ENCODE measurements around the gene HADHB.
"Not testable (repeated sequence)": the region's sequence is repeated elsewhere in the genome, so short reads cannot be mapped to it uniquely, and the experiment has no call there.

The HADHB gene

DNA sequence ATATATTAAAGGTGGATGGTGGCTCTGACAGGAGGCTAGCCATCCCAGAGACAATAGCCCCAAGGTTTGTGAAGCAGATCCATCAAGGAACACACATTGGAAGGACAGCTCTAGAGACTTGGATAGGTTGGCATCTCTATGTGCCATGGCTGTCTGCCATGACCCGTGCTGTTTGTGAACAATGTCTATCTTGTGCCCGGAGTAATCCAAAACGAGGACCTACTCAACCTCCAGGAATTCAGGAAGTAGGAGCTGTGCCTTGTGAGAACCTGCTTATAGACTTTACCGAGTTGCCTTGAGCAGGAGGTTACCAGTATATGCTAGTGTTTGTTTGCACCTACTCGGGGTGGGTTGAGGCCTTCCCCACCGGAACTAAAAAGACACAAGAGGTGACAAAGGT is 58.1 kb downstream of the HADHB start:
- TF ChIP-seq, protein P1, sequence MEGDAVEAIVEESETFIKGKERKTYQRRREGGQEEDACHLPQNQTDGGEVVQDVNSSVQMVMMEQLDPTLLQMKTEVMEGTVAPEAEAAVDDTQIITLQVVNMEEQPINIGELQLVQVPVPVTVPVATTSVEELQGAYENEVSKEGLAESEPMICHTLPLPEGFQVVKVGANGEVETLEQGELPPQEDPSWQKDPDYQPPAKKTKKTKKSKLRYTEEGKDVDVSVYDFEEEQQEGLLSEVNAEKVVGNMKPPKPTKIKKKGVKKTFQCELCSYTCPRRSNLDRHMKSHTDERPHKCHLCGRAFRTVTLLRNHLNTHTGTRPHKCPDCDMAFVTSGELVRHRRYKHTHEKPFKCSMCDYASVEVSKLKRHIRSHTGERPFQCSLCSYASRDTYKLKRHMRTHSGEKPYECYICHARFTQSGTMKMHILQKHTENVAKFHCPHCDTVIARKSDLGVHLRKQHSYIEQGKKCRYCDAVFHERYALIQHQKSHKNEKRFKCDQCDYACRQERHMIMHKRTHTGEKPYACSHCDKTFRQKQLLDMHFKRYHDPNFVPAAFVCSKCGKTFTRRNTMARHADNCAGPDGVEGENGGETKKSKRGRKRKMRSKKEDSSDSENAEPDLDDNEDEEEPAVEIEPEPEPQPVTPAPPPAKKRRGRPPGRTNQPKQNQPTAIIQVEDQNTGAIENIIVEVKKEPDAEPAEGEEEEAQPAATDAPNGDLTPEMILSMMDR (IDR thresholded peaks at IDR 0.05) = no peak
- no peak overlapping the region for H3K4me3 ChIP-seq (ENCODE audit: low read depth, low read length)
- H3K9ac ChIP-seq = no peak overlapping the region
- no peaks in the 10 kb centered on the region for H3K79me2 ChIP-seq
- H2AFZ ChIP-seq = no peak overlapping the region
- no peaks in the 10 kb centered on the region for H3K36me3 ChIP-seq (ENCODE audit: control insufficient read depth, insufficient read depth, low read length)
- H3K4me1 ChIP-seq = peaks cover 6% of the 10 kb centered on the region
- H3K27me3 ChIP-seq (ENCODE audit: control insufficient read depth, insufficient read depth, low read length) = no peaks in the 10 kb centered on the region
- H3K4me2 ChIP-seq (ENCODE audit: low read length) = no peak overlapping the region
- no peaks in the 10 kb centered on the region for H3K9me3 ChIP-seq (ENCODE audit: control insufficient read depth, low read length)
- H3K27ac ChIP-seq = no peak overlapping the region

DNA sequence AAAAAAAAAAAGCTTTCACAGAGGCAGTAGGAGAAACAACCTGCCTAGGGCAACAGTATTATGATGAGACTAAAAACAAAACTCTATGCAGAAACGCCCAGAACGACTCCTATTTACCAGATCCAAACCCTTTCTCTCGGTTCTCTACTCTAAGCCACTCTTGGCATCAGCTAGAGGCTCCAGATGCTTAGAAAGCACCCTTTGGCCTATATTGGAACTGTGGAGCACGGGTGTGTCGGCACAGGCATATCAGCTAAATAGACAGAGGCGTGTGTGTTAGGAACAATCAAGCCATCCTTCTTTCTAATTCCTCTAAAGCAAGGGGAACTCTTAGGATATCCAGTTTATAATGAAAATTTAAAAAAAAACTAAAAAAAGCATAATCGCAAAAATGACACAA is 60.4 kb downstream of the HADHB start:
- not testable (repeated sequence) for H3K27ac ChIP-seq; H3K27me3 ChIP-seq (ENCODE audit: control insufficient read depth, insufficient read depth, low read length); H3K36me3 ChIP-seq (ENCODE audit: control insufficient read depth, insufficient read depth, low read length); H3K9ac ChIP-seq; H3K4me1 ChIP-seq; H3K4me3 ChIP-seq (ENCODE audit: low read depth, low read length); H3K79me2 ChIP-seq; H2AFZ ChIP-seq; H3K4me2 ChIP-seq (ENCODE audit: low read length); H3K9me3 ChIP-seq (ENCODE audit: control insufficient read depth, low read length)

DNA sequence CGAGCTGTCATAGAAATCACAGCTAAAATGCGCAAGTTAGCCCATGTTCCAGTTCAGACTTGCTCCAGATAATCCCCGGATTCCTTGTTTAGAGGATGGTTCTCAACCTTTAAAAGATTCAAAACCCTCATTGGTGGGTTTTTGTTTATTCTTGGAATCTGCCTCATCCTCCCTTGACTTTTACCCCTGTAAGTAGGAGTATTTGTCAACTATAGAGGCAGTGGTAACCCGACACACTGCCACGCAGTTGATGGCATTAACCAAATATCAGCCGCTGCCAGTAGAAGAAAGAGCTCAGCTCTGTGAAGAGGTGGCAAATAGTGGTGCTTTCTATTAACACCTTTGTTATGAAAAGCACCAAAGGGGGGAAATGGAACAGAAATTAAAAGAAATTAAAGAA is 60.8 kb downstream of the HADHB start:
- H3K36me3 ChIP-seq (ENCODE audit: control insufficient read depth, insufficient read depth, low read length) = no peaks in the 10 kb centered on the region
- H3K79me2 ChIP-seq = no peaks in the 10 kb centered on the region
- no peaks in the 10 kb centered on the region for H3K9me3 ChIP-seq (ENCODE audit: control insufficient read depth, low read length)
- no peaks in the 10 kb centered on the region for H3K27me3 ChIP-seq (ENCODE audit: control insufficient read depth, insufficient read depth, low read length)
- H3K9ac ChIP-seq = no peak overlapping the region
- no peak overlapping the region for H3K27ac ChIP-seq
- H3K4me1 ChIP-seq = no peaks in the 10 kb centered on the region
- TF ChIP-seq, protein P1 (IDR thresholded peaks at IDR 0.05) = no peak
- H3K4me3 ChIP-seq (ENCODE audit: low read depth, low read length) = no peak overlapping the region
- no peak overlapping the region for H2AFZ ChIP-seq
- H3K4me2 ChIP-seq (ENCODE audit: low read length) = no peak overlapping the region

DNA sequence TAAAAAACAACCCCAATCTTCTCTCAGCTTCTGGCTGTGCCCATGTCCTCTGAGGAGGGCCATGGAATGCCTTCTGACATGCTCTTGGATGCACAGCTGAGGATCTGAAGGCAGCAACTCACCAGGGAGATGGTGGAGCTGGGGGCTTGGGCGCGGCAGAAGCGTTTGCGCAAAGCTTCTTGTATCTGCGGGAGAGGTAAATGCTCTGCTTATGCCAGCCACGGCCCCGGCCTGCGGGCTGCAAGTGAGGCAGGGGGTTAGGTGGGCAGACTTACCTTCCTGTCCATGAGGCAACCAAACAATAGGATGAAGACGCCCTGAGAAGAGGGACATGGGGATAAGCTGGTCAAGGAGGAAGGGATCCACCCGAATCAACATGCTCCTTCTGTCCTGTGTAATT is 65.2 kb downstream of the HADHB start:
- no peak overlapping the region for H3K27ac ChIP-seq
- TF ChIP-seq, protein P1 (IDR thresholded peaks at IDR 0.05) = no peak
- no peaks in the 10 kb centered on the region for H3K4me1 ChIP-seq
- no peak overlapping the region for H3K4me2 ChIP-seq (ENCODE audit: low read length)
- no peaks in the 10 kb centered on the region for H3K27me3 ChIP-seq (ENCODE audit: control insufficient read depth, insufficient read depth, low read length)
- H2AFZ ChIP-seq = no peak overlapping the region
- H3K36me3 ChIP-seq (ENCODE audit: control insufficient read depth, insufficient read depth, low read length) = no peaks in the 10 kb centered on the region
- no peak overlapping the region for H3K9ac ChIP-seq
- H3K79me2 ChIP-seq = no peaks in the 10 kb centered on the region
- H3K4me3 ChIP-seq (ENCODE audit: low read depth, low read length) = no peak overlapping the region
- H3K9me3 ChIP-seq (ENCODE audit: control insufficient read depth, low read length) = no peaks in the 10 kb centered on the region

DNA sequence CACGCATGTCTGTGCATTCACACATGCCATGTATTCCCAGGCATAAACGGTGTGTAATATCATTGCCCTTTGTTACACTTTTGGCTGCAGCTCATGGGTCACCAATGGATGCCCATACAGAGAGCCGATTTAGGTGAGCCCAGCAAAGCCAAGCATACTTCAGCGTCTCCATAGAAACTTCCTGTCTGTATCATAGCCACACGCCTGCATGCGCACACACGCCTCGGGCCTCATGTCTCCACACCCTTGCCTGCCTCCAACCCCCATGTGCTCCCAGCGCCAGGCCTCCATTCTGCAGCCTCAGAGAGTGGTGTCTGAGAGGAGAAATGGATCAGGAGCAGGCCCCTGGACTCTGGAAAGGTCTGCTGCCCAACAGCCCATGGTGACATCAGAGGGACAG is 67.7 kb downstream of the HADHB start:
- no peak overlapping the region for H3K4me2 ChIP-seq (ENCODE audit: low read length)
- H3K27me3 ChIP-seq (ENCODE audit: control insufficient read depth, insufficient read depth, low read length) = no peaks in the 10 kb centered on the region
- no peak overlapping the region for H3K27ac ChIP-seq
- H3K4me3 ChIP-seq (ENCODE audit: low read depth, low read length) = no peak overlapping the region
- TF ChIP-seq, protein P1 (IDR thresholded peaks at IDR 0.05) = no peak
- no peaks in the 10 kb centered on the region for H3K36me3 ChIP-seq (ENCODE audit: control insufficient read depth, insufficient read depth, low read length)
- H2AFZ ChIP-seq = no peak overlapping the region
- no peaks in the 10 kb centered on the region for H3K9me3 ChIP-seq (ENCODE audit: control insufficient read depth, low read length)
- no peaks in the 10 kb centered on the region for H3K4me1 ChIP-seq
- no peaks in the 10 kb centered on the region for H3K79me2 ChIP-seq
- no peak overlapping the region for H3K9ac ChIP-seq
